Mammary epithelial cell (primary cell): Measurements from ENCODE around the gene ITGA8.

Experiments
- EZH2 ChIP-seq: IDR thresholded peaks from 2 replicates; pipeline ENCODE4 v1.6.1; 2012; ENCODE audit warnings: low read length, inconsistent platforms, borderline replicate concordance
- TF ChIP-seq, protein P1 (sequence below), 2 donors: IDR thresholded peaks in 1 of 2; conservative IDR thresholded peaks in 1 of 2; 2 replicates each; pipeline ENCODE4 v1.5.1; 2011 to 2012; ENCODE audit warnings: inconsistent platforms in 2 of 2, low read length in 2 of 2, mild to moderate bottlenecking in 2 of 2, control low read depth in 1 of 2, low read depth in 1 of 2; ENCODE audit not compliant: insufficient read depth in 1 of 2; ENCODE audit errors: extremely low read depth in 1 of 2

DNA sequence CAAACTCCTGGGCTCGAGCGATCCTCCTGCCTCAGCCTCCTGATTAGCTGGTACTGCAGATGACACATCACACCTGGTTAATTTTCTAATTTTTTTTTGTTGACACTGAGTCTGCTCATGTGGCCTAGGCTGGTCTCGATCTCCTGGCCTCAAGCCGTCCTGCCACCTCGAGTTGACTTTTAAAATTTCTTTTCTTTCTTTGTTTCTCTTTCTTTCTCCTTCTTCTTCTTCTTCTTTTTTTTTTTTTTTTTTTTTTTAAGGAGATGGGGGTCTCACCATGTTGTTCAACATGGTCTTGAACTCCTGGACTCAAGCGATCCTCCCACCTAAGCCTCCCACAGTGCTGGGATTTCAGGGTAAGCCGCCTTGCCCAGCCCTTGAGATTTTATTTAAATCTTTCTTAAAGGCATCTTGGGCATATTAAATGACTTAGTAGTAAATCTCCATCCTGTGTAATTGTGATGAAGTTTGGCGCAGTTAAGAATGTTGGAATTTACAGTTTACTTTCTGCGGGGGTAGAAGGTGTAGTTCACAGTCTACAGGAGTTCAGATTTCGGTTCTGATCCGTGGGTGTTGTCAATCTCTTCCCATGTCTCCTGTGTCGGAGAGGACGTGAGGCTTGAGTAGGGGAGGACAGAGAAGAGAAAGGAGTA, 1.0 kb upstream of the ITGA8 start:
- TF ChIP-seq, protein P1, sequence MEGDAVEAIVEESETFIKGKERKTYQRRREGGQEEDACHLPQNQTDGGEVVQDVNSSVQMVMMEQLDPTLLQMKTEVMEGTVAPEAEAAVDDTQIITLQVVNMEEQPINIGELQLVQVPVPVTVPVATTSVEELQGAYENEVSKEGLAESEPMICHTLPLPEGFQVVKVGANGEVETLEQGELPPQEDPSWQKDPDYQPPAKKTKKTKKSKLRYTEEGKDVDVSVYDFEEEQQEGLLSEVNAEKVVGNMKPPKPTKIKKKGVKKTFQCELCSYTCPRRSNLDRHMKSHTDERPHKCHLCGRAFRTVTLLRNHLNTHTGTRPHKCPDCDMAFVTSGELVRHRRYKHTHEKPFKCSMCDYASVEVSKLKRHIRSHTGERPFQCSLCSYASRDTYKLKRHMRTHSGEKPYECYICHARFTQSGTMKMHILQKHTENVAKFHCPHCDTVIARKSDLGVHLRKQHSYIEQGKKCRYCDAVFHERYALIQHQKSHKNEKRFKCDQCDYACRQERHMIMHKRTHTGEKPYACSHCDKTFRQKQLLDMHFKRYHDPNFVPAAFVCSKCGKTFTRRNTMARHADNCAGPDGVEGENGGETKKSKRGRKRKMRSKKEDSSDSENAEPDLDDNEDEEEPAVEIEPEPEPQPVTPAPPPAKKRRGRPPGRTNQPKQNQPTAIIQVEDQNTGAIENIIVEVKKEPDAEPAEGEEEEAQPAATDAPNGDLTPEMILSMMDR (conservative IDR thresholded peaks at IDR 0.05 in 1 of 2, IDR thresholded peaks at IDR 0.05 in 1 of 2; ENCODE audit: extremely low read depth in 1 of 2, insufficient read depth in 1 of 2, low read depth in 1 of 2, low read length in 2 of 2): no peak
- no peak for TF ChIP-seq EZH2
